ENCODE data around the gene VIPR2. TPM values are rescaled to one million over a fixed set of nuclear protein-coding genes. Genes with fewer than 3 reads are reported as not detected.

Gene VIPR2
- total and polyA plus RNA-seq, 2 experiments from 2014 or later = 2.2 to 2.4 TPM

GRCh38 chr7:159038066-159038465, 106.6 kb downstream of the VIPR2 start:
- Histone ChIP-seq H3K4me3 (no peak overlapping the region), H3K36me3 (no peaks in the 10 kb centered on the region), H3K4me1 (ENCODE audit: low read depth) (no peaks in the 10 kb centered on the region), H3K9me3 (ENCODE audit: low read depth) (no peaks in the 10 kb centered on the region), H3K27ac (no peak overlapping the region), H3K27me3 (no peaks in the 10 kb centered on the region)
- no peak for DNase-seq (ENCODE audit: low read depth in 1 of 2, low spot score in 1 of 2)
- no peak for TF ChIP-seq CTCF (IDR thresholded peaks at IDR 0.05; ENCODE audit: low read depth, low read length)

GRCh38 chr7:159036916-159037605, 107.6 kb downstream of the VIPR2 start:
- Histone ChIP-seq H3K36me3 (no peaks in the 10 kb centered on the region), H3K9me3 (ENCODE audit: low read depth) (no peaks in the 10 kb centered on the region), H3K27me3 (no peaks in the 10 kb centered on the region), H3K27ac (no peak overlapping the region), H3K4me1 (ENCODE audit: low read depth) (no peaks in the 10 kb centered on the region), H3K4me3 (no peak overlapping the region)
- TF ChIP-seq CTCF (IDR thresholded peaks at IDR 0.05; ENCODE audit: low read depth, low read length) = no peak
- no peak for DNase-seq (ENCODE audit: low read depth in 1 of 2, low spot score in 1 of 2)

GRCh38 chr7:159035571-159036073, 109.0 kb downstream of the VIPR2 start:
- Histone ChIP-seq H3K4me3 (no peak overlapping the region), H3K36me3 (no peaks in the 10 kb centered on the region), H3K27me3 (no peaks in the 10 kb centered on the region), H3K27ac (no peak overlapping the region), H3K9me3 (ENCODE audit: low read depth) (no peaks in the 10 kb centered on the region), H3K4me1 (ENCODE audit: low read depth) (no peaks in the 10 kb centered on the region)
- TF ChIP-seq CTCF (IDR thresholded peaks at IDR 0.05; ENCODE audit: low read depth, low read length) = no peak
- DNase-seq (ENCODE audit: low read depth in 1 of 2, low spot score in 1 of 2) = no peak

GRCh38 chr7:159034988-159035387, 109.7 kb downstream of the VIPR2 start:
- no peak for DNase-seq (ENCODE audit: low read depth in 1 of 2, low spot score in 1 of 2)
- Histone ChIP-seq H3K4me3 (no peak overlapping the region), H3K4me1 (ENCODE audit: low read depth) (no peaks in the 10 kb centered on the region), H3K27ac (no peak overlapping the region), H3K27me3 (no peaks in the 10 kb centered on the region), H3K9me3 (ENCODE audit: low read depth) (no peaks in the 10 kb centered on the region), H3K36me3 (no peaks in the 10 kb centered on the region)
- no peak for TF ChIP-seq CTCF (IDR thresholded peaks at IDR 0.05; ENCODE audit: low read depth, low read length)

- no peaks in the 10 kb centered on the region for H3K4me1 ChIP-seq (ENCODE audit: low read depth)
- TF ChIP-seq CTCF (IDR thresholded peaks at IDR 0.05; ENCODE audit: low read depth, low read length) = no peak
- no peaks in the 10 kb centered on the region for H3K27me3 ChIP-seq
- H3K27ac ChIP-seq = no peak overlapping the region
- no peak overlapping the region for H3K4me3 ChIP-seq
- no peaks in the 10 kb centered on the region for H3K9me3 ChIP-seq (ENCODE audit: low read depth)
- no peaks in the 10 kb centered on the region for H3K36me3 ChIP-seq
- no peak for DNase-seq (ENCODE audit: low read depth in 1 of 2, low spot score in 1 of 2)
Observed at GRCh38 chr7:159034394-159034793, 110.3 kb downstream of the VIPR2 start.

Measured in cardiac muscle cell (in vitro differentiated cells and primary cell).